T1000 (cell line): Measurements from ENCODE around the gene SELENOM.

Experiments
- DNase-seq: peaks from one replicate; lab custom pipeline; 2025; ENCODE audit warnings: mixed read lengths; lab: John Stamatoyannopoulos, UW

The SELENOM gene

GRCh38 chr22:31107178-31107893 lies at the start of gene SELENOM:
SELENOM (minus strand) TSS chr22:31107568; CDS start chr22:31107505, 63 bp downstream.
- peak; percentile 95 for DNase-seq

GRCh38 chr22:31155422-31155821 lies 48.1 kb upstream of the SELENOM start:
- no peak for DNase-seq

DNA sequence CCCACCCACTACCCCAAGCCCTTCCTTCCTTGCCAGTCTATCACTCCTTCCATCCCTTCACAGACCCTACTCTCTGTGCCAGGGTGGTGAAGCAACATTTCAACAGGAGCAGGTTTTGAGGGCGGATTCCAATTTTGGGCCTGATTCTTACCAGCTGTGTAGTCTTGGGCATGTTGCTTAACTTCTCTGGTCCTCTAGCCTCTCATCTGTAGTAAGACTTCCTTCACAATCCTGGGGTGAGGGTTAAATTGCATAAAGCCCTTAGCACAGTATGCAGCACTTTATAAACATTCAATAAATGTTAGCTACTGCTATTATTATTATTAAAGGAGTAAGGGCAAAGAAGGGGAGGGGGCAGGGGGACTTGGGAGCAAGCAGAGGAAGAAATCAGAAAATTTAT lies 47.6 kb upstream of the SELENOM start:
- DNase-seq, result no peak

DNA sequence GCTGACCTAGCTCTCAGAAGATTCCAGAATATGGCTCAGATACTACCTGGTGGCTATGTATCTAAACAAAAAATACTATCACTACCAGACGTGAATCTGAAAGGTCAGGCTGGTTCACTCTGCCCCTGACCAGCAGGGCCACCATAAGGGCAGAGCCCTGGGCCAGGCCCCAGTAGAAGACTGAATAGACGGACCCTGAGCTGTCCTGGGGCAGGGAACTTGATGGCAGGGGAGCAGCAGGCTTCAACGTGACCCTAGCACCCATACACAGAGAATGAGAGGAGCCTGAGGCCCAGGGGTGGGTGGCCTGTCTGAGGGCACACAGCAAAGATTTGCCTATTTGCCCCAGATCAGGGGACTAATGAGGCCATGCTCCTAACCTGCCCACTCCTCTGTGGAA lies 46.0 kb upstream of the SELENOM start:
- no peak for DNase-seq

GRCh38 chr22:31151872-31152271 lies 44.5 kb upstream of the SELENOM start:
- DNase-seq, result no peak

DNA sequence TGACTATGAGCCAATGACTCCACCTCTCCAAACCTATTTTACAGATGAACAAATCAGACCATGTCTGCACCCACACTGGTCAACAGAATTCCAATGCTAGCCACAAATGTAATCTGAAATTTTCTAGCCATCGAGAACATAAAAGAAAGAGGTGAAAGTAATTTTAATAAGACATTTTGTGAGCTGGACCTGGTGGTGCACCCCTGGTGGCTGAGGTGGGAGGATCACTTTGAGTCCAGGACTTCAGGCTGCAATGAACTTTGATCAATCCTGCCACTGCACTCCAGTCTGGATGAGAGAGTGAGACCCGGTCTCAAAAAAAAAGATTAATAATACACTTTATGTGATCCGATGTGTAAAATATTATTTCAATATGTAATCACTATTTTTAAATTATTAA lies 43.2 kb upstream of the SELENOM start:
- DNase-seq, result no peak

GRCh38 chr22:31148953-31149627 lies 41.7 kb upstream of the SELENOM start:
- peak; percentile 55 for DNase-seq

DNA sequence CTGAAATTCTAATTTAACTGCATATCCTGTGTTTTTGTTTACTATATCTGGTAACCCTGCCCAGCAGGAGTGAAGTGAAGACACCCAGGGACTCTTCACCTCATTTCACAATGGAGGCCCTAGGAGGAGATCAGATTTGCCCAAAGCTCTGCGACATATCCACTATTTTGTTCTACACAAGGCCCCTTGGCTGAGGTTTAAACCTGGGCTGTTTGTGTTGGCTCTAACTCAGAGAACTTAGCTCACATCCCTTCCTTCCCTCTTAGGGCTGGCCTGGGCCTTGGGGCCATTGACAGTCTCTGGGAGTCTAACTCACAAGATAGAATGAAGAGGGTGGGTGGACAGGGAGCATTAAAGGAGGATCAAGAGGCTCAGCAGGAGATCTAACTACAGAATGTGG lies 41.1 kb upstream of the SELENOM start:
- DNase-seq, result no peak

DNA sequence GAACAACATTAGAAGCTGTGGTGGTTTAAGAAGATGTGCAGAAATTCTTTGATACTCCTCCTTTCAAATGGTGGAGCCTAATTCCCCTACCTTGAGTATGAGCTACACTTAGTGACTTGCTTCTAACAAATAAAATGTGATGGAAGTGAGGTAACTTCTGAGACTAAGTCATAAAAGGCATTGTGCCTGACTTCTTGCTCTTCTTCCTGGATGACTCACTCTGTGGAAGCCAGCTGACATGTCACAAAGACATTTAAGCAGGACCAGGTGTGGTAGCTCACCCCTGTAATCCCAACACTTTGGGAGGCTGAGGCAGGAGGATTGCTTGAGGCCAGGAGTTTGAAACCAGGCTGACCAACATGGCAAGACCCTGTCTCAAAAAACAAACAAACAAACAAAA lies 36.9 kb upstream of the SELENOM start:
- DNase-seq, result no peak

DNA sequence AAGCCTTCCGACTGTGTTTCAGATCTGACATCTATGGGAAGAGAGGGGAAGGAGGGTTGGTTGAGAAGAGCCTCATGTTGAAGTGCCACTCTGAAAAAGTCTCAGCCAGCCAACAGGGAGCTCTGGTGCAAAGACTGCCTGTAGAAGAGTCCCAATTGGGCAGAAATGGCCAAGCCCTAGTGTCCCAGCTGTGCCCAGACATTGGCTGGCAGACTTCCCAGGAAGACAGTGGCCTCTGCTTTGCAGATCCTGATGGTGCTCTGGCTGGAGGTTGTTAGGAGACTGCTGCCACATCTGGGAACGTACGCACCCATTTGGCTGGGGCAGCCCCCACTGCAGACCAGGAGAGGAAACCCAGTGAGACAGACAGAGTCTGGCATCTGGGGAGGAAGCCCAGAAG lies 36.2 kb upstream of the SELENOM start:
- no peak for DNase-seq

DNA sequence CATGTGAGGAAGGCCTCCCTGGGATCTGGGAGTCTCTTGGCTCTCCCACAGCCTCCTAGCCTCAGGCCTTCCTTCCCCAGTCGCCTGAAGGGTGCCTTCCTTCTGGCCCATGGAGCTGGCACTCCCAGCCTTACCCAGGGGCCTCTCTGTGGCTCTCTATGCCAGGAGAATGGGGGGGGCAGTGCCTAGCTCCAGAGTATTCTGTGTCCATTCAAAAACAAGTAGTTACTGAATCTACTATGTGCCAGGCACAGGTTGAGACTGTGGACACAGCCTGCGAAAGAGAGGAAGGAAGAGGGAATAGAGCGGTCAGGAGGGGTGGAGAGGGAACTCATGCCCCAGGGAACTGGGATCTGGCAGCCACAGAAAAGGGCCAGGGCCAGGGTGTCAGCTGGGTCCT lies 35.7 kb upstream of the SELENOM start:
- DNase-seq, result no peak

DNA sequence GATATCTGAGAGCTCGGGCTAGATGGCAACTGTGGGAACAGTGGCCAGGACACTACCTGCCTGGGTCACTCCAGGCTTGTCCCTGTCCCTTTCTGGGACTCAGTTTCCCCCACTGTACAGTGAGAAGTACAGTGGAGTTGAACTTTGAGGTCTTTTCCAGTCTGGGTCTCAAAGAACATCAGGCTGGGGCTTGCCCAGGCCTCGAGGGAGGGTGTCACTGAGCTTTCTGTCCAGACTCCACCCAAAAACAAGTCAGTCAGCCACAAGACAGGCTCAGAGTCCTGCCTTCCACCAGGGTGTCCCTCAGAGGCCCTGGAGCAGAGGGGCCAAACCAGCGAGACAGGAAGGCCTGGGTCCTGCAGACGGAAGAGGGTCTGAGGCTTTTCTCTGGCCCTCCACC lies 34.9 kb upstream of the SELENOM start:
- DNase-seq, result no peak

DNA sequence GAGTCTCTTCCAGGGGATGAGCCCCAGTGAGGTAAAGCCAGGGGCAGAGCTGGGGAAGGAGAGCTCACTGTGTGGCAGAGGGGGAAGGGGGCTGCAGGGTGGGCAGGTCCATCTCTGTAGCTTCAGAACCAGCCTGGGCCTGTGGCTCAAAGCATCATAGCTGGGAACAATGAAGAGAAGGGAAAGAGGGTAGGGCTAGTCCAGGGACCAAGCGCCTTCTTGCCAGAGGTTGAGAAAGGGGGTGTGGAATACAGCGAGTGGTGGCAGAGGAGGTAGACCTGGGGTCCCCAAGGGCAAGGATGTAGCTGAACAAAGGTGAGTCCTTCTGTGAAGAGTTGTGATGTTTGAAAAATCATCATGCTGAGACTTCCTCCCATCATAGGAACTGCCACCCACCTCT lies 34.2 kb upstream of the SELENOM start:
- DNase-seq, result no peak

GRCh38 chr22:31140746-31141145 lies 33.4 kb upstream of the SELENOM start:
- DNase-seq, result no peak

- DNase-seq, result no peak
Observed at GRCh38 chr22:31139866-31140716, 32.7 kb upstream of the SELENOM start, which contains the start of gene PLA2G3. PLA2G3 (minus strand) TSS chr22:31140508; CDS start chr22:31140354, 154 bp downstream.

GRCh38 chr22:31139066-31139465 lies 31.7 kb upstream of the SELENOM start:
- no peak for DNase-seq

GRCh38 chr22:31138126-31138525 lies 30.8 kb upstream of the SELENOM start:
- no peak for DNase-seq

DNA sequence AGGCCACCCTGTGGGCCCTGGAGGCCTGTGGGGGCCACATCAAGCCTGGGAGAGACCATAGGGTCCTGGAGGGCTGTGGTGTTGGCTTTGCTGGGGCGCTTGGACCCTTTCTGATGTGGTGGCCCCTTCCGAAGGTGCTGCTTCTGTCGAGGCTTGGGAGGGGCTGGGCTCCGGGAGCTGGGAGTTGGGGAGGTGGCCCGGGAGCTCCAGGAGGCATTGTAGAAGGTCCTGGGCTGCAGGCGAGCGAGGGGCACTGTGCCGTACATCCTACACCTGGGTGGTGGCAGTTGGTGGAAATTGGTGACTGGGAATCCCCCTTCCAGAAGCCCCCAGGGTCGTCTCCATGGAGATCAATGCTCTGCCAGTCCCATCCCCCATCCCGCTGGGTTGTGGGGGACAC lies 30.4 kb upstream of the SELENOM start:
- DNase-seq, result no peak

DNA sequence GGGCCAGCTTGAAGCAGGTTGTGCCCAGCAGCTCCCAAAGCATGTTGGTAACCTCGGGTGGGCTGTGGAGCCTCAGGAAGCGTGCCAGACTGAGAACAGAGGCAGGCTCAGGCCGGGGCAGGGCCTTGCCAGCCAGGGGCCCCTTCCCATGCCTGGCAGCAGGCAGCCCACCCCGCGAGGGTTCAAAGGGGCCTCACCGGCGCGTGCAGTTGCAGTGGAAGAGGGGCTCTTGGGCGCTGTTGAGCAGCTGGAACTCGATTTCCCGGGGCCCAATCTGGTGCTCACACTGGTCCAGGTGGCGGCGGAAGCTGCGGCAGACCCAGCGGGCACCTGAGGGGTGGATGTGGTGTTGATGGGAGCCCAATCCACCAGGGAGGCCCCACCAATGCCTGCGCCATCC lies 29.3 kb upstream of the SELENOM start:
- DNase-seq, result no peak

- no peak for DNase-seq
Observed at GRCh38 chr22:31136155-31136554, 28.8 kb upstream of the SELENOM start.

DNA sequence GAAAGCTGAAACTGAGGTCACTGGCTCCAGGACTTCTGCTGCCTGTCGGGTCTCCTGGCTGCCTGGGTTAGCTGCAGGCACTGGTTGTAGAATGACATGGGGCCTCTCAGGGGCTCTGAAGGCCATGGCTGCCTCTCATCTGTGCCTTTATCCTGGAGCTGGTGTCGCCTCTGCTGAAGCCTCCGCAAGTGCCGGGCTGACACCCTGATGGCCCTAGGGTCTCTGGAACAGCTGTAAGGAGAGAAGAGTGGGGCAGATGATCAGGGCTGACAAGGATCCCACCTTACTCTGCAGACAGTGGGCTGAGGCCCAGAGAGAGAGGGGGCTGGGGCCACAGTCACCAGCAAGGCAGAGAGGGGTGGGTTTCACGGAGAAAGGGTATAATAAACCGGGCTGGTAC lies 28.3 kb upstream of the SELENOM start:
- no peak for DNase-seq

- no peak for DNase-seq
Observed at GRCh38 chr22:31134688-31135087, 27.3 kb upstream of the SELENOM start.

GRCh38 chr22:31133911-31134310 lies 26.5 kb upstream of the SELENOM start:
- DNase-seq, result no peak
